OCI-M1 (cell line): Measurements from ENCODE around the gene TSPAN9.

ENCODE experiments used
- DNase-seq: peaks from one replicate; lab custom pipeline; 2025; lab: John Stamatoyannopoulos, UW

Gene TSPAN9

DNA sequence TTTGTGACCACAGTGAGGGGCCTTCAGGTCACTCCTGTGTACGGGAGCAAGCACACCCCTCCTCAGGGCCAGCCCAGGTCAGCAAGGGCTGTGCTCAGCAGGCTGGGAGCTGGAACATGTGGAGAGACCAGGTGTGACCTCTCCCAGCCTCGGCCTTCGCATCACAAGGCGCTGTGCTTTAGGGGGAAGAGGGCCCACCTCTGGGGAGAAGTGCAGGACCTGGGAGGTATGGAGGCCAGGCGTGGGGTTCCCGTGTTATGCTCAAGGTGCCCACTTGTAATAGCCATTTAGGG, 219.2 kb downstream of the TSPAN9 start:
- no peak for DNase-seq

DNA sequence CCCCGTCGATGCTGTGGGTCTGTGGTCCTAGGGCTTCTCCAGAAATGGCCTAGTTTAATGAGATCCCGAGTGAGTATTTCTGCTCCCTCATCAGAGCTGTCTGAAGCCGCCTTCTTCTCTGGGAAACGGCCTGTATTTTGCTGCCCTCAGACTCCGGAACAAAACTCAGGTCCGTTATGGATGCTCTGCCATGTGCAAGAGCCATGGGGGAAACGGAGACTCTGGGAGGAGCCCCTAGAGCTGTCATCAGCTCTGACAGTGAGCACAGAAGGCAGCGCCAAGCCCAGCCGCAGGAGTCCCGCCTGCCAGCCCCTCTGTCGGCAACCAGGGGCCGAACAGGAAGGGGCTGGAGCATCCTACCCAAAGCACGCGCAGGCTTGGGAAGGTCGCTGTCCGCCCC, 221.4 kb downstream of the TSPAN9 start:
- DNase-seq = no peak

DNA sequence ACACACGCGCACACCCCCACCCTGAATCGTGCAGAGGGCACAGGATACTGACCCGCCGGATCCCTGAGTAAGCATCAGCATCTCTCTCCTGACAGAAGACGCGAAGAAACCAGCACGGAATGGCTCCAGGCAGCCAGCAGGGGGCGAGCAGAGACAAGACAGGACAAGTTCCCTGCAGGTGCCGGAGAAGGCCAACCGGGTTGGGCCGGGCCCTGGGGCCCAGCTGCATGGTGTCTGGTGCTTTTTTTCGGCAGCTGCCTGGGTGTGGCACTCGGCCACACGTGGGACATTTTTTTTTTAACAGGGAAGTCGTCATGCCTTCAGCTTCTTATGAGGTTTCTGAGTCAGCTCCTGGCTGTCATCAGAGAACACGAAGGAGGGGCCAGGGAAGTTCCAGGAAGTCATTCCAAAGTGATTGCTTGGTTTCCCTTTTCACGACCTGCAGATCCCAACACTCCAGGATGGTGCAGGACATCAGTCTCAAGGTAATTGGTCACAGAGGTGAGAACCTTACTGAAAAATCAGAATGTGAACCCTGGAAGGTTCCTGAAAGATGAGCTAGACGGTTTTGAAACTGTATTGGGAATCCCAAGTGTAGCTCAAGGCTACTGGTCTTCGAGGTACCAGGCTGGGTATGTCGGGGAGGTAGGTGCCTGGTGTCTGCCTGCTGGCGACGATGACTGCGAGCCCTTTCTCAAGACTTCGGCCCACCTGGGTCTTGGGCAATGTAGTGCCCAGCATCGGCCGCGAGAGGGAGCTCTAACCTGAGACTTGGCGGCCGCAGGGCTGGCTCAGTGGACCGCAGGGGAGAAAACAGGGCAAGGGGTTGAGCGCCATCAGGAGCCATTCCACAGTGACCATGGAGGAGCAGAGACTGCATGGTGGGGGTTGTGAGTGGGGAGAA, 223.0 kb downstream of the TSPAN9 start:
- peak; percentile 84 for DNase-seq

DNA sequence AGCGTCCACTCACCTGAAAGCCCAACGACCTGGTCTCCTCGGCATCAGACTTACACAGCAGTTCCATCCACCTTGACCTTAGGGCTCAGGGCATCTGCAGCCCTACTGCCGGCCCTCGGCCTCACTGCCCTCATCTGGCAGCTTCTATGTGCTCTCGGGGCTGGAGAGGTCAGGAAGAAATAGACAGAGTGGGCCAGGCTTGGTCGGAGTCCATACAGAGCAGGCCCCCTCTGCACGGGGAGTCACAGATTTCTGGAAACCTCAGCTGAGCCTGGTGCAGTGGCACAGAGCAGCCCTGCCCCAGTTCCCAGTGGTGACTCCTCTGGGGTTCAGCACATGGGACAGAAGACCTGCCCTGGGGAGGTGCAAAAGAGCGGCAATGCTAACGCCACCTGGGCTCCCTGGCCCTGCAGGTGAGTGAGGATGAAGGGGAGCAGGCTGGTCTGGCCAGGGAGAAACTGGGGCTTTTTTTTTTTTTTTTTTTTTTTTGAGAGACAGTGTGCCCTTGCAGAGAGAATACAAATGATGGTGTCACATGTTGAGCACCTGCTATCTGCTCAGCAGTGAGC, 223.7 kb downstream of the TSPAN9 start:
- no peak for DNase-seq

DNA sequence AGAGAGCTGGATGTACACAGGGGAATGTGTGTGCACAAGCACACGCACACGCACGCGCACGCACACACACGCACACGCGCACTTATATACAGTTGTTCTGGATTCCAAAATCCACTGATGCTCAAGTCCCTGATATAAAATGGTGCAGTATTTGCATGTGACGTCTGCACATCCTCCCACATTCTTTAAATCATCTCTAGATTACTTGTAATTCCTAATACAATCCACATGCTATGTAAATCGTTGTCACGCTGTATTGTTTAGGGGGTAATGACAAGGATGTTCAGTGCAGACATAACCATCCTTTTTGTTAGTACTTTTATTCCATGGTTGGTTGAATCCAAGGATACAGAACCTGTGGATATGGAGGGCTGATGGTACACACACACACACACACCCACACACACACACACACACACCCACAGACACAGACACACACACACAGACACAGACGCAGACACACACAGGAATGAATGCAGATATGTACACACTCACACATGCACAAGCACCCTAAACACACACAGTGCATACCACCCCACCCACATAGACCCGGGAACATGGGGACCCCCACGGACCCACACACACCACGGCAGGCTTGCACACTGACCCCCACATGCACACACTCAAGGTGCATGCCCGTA, 225.3 kb downstream of the TSPAN9 start:
- DNase-seq = no peak

DNA sequence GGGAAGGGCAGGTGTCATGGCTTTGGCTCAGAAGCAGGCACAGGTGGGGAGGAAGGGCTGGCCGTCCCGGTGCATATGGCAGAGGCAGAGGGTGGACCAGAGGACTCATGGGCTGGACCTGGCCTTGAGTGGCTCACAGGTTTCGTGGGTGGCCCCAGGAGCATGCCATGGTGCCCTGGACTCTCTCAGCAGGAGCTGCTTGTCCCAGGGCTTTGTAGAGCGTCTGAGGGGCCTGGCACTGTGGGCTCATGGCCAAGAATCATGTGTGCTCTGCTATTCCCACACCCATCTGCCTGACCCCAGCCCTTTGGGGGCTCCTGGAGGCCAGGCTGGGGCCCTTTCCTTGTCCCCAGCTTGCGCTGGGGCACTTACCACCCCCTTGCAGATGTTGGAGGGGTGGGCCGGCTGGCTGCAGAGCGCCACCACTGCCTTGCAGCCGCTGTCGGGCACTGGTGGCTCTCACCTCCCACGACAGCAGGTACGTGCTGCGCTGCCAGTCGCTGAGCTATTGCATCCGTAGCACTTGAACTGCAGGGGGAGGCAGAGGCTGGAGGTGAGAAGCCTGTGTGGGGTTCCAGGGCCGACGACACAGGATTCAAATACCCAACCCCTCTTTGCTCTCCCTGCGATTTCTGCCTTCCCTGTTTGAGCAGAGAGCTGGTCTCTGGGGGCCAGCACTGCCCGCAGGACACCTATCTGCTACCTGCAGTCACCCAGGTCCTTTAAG, 226.4 kb downstream of the TSPAN9 start:
- DNase-seq = no peak

DNA sequence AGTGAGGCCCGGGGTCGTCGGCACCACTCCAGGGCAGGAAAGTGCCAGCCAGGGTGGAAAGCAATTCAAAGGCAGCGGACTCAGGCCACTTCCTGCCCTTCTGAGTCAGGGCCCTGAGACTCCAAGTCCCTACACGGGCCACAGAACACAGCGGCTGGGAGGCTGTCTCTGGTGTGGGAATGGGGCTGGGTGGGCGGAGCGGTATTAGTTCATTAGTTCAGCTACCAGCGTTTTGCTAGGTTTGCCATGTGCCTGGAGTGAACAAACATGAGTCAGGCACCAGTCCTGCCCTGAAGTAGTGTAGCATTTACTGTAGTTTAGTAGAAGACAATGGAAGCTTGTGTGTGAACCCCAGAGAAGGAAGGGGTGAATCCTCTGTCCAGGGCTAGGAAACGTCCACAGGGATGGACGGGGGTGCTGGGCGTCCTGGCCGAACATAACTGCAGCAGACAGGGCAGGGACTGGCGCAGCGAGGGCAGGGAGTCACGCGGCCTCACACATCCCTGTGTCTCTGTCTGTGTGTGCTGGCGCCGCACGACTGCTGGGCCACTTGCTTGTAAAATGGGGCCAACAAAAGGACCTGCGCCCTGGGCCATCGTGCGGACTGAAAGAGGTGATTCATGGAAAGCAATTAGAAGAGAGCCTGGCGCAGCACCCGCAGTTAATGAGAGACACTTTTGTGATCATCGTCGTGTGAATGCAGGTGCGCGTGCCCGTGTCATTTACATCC, 227.4 kb downstream of the TSPAN9 start:
- DNase-seq = no peak

DNA sequence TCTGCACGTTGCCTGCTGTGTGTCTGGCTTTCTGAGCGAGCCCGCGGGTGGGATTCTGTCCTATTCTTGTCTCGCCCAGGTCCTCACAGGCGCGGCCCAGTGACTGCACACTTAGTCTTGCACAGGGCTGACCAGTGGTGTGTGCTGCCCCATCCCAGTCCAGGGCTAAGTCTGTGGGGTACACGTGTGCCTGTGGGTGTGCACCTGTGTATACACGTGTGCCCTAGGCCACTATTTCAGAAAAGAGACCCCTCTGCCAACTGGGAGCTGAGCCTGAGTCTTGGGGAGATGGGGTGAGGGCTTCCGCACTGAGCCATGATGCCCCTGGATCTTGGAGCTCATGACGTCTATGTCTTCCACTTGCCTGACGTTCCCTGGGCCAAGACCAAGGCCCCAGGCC, 228.3 kb downstream of the TSPAN9 start:
- DNase-seq = no peak

DNA sequence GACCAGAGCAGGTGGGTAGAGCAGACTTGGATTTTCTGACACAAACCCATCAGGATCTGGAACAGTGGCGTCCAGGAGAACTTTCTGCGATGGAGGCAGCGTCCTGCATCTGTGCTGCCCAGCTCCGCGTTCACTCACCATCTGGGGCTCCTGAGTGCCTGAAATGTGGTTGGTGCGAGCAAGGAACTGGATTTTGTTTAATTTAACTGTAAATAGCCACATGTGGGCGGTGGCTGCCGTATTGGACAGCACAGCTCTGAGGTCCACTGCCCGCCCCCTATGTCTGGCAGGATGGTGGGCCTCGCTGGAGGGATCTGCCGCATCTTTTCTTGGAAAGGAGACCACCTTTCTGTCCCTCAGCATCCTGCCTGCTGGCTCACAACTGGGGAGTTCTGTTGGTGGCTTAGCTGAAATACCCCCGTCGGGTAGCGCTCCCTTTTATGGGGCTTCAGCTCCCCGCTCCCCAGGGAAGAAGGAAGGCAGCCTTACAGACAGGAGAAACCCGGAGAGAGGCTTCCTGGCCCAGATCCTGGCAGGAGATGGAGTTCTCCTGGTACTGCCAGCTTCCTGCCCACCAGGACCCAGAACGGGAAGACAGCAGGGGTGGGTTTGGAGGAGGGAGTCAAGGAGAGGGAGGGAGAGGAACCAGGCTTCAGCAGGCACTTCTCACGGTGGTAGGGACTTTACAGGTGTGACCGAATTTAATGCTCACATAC, 228.9 kb downstream of the TSPAN9 start:
- DNase-seq = no peak

DNA sequence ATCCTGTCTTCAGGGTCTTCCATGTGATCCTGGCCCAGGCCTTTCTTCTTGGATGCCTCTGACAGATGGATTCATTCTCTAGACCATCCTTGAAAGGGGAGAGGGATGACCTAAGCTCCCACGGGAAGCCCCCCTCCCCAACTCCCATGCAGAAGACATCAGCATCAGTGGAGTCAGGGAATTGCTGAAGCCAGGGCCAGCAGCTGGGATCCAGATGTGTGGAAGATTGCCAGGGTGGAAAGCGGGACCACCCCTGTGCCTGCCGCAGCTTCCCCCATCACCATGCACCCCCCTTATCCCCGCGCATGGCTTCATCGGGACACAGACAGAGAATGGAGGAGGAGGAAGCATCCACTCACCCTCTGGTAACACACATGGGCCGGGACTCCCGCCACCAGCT, 230.2 kb downstream of the TSPAN9 start:
- no peak for DNase-seq

DNA sequence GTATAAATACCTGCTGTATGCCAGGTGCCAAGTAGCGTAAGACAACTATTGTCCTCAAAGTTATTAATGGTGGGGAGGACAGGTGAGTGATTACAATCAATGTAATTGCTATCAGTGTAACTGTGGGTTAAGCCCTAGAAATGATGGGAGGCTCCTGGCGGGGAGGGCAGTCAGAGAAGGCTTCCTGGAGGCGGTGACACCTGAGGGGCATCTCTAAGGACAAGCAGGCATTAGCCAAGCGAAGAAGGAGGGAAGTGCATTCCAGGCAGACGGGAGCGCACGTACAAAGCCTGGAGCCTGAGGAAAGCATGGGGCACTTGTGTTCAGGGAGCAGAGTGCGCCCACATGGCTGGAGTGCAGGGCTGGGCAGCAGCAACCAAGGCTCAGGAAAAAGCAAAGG, 230.9 kb downstream of the TSPAN9 start:
- no peak for DNase-seq

DNA sequence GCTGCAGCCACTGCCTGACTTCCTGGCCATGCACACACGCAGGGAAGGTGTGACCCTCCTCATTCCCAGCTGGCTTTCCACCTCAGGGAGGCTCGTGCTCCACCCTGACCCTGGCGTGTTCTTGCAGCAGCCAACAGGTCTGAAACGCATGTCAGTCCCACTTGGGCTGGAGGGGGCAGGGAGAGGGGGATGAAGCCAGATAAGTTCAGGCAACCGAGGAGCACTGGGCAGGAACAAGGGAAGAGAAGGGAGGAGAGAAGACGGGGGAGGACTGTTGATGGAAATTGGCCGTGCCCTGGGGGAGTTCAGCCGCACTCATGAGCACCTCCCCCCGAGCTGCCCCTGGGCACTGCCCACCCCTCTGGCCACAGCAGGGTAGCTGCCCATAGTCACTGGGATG, 231.4 kb downstream of the TSPAN9 start:
- no peak for DNase-seq

DNA sequence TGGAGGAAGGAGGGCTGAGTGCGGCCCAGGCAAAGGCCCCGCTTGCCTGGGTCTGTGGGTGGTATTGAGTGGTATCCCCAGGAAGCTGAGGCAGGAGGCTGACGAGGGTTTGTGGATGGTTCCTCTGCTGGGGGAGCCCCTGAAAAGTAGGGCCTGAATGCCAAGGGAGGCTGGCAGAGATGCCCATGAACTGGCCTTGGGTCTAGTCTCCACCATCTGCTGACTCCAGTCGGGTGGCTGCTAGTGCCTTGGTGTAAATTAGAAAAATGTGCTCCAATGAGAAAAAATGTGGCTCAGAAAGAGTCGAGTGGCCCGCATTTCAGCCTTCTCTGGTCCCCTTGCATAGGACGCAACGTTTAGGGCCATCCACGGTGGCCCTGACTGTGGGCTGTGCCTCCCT, 232.6 kb downstream of the TSPAN9 start:
- DNase-seq = no peak

DNA sequence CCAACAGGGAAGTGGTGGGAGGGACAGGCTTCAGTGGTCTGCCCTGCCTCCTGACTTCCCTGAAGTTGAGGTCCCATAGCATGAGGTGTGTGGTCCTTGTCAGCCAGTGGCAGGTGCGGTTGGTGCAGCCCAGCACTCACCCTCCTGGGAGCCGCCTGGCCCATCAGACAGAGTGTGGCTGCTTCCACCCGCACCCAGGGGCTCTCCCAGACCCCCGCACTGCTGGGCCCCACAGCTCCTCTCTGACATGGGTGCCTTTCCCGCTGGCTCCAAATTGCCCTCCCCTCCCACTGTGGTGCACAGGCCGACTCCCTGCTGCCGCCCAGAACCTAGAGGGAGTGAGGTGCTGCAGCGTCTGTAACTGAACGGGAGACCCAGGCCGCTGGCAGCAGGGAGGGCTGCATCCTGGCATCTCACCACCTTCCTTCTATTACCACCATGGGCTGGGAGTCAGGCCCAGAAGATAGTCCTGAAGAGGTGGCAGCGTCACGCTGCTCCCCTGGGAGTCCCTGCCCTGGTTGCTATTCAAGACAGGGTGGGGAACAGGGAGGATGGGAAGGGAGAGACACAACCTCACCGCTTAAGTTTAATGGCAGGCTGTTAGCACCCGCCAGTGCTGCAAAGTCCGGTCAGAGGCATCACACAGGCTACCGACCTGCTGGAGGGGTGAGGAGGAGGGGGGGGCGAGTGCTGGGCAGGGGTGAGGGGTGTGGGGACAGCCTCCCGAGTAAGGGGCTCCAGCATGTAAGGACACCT, 233.3 kb downstream of the TSPAN9 start:
- no peak for DNase-seq

DNA sequence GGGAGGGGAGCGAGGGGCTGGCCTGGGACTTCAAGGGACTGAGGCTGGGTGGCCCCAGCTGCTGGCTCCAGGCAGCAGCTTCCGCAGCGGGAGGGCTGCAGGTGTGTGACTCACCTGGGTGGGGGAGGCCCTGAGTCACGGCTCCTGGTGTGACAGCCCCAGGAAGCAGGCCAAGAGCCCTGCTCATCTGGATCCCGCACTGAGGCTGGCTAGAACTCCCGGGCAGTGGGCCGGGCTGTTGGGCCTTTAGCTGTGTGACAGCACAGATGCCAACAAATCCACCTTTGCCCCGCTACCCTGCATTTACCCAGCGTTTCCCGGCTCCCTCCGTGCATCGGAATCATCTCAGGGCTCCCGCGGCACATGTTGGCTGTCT, 233.8 kb downstream of the TSPAN9 start:
- no peak for DNase-seq

DNA sequence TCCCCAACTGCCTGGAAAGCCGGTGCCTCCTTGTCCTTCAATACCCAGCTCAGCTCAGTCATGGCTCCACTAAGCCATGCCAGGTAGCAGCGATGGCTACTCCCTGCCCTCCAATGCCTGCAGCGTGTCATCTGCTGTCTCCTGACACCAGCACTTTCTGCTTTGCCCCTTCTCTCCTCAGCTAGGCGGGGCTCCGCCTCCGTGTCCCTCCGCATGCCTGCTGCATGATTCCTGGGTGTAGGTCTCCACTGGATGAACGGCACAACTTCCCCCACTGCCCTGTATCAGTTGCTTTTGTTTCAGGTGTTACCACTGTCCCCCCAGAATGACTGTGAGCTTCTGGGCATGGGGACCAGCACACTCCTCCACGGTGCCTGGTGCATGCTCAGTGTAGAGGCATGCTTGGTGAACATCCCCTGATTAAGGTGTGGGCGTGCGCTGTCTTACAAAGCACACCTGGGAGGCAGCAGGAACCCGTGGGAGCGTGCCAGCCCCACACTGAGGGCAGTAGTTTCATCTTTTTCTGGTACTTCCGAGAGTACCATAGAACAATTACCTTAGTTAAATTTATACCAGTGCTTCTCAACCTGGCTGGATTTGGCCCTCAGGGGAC, 234.4 kb downstream of the TSPAN9 start:
- DNase-seq = no peak

DNA sequence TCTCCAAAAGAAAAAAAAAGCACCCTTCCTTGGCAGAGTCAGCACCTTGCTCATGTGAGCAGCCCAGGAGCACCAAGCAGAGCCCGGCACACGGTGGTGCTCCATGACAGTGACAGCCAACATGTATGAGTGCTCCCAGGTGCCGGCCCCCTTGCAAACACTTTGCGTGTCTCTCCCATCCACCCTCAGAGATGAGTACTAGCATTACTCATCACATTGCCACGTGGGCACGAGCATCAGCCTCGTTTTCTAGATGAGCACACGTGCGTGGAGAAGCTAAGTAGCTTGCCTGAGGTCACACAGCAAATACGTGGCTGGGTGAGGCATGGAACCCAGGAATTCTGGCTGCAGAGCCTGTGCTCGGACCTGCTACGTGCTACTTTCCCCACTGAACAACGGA, 235.9 kb downstream of the TSPAN9 start:
- DNase-seq = no peak

DNA sequence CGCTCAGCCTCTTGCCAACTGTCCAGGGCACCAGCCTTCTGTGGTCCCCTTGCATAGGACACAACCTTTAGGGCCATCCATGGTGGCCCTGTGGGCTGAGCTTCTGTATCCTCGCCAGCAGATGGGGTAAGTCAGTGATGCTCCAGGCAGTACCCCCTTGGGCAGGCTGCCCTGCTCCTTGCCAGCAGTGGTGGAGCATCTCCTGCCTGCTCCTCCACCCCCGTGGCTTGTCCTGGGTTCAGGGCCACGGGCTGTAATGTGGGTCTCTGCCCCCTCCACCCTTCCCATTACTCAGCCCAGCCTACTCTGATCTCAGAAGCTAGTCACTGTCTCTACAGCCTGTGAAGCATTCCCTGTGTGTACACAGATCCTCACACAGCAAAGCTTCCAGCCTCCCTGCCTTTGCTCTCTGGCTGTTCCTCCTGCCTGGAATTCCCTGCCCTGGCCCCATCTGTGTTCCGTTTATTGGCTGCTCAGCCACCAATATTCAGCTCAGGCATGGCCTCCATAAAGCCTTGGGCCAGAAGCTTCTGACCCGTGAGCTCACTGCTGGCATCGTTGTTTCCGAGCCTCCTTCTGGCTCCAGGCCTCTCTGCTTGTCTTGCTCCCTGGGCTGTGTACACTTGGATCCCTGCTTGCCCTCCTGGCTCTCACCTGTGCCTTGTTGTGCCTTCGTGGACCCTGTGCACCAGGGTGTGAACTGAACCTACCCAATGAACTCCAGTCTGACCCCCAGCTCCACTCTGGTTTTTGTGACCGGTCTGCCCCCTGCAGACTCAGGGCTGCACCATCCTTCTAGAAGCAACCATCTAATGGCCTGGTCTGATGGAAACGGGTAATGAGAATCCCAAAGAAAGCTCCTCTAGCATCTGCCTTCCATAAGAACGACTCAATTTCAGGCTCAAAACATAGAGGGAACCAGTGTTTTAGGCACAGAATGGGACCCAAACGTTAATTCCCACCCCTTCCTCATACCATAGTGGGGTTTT, 236.8 kb downstream of the TSPAN9 start:
- DNase-seq = peak; percentile 27

DNA sequence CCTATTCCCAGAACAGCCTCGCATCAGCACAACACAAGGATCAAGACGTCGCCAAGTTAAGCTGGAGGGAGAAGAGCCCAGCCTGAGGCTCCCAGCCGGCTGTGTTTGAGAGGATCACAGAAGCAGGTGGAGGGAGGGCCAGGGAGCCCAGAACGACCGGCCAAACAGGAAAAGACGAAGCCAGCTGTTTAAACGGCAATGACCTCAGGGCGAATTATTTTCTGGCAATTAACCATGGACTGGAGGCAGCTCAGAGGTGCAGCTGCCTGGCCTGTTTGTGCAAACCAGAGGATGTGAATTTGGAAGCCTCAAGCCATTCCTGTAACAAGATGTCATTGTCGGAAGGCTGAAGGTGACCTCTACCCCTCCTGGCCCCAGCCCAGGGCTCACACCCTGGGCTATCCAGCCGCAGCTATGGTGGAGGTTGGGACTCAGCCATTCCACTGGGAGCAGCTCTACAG, 238.1 kb downstream of the TSPAN9 start:
- no peak for DNase-seq
